Activated T-cell treated with anti-CD3 and anti-CD28 coated beads, Interleukin-2, amount 50 U/mL, for 4 hours (primary cell): ENCODE results near the gene TNKS1BP1. TPM values are rescaled to one million over a fixed set of nuclear protein-coding genes. Genes with fewer than 3 reads are reported as not detected.
"Not testable (repeated sequence)": the region's sequence is repeated elsewhere in the genome, so short reads cannot be mapped to it uniquely, and the experiment has no call there.

Source experiments
- ATAC-seq, 2 donors: fragments of 200-7000 bp; cut with Tn5 transposase; one replicate each; pipeline ENCODE4 v1.10.0; 2021
- DNase-seq: peaks from one replicate; pipeline ENCODE4 v3.0.0-alpha.2; 2020
- H3K27me3 Mint-ChIP-seq: one replicate; pipeline ENCODE4 v1.8.0; 2021; ENCODE audit warnings: low read depth, mixed read lengths
- H3K36me3 Mint-ChIP-seq: one replicate; pipeline ENCODE4 v1.8.0; 2022; ENCODE audit warnings: mixed read lengths; ENCODE audit not compliant: insufficient read depth
- H3K4me1 Mint-ChIP-seq: one replicate; pipeline ENCODE4 v1.8.0; 2021; ENCODE audit warnings: low read depth, mixed read lengths
- H3K4me3 Mint-ChIP-seq: one replicate; pipeline ENCODE4 v1.8.0; 2021; ENCODE audit warnings: mild to moderate bottlenecking, moderate library complexity, mixed read lengths
- H3K9me3 Mint-ChIP-seq: one replicate; pipeline ENCODE4 v1.8.0; 2021; ENCODE audit warnings: mixed read lengths
- total RNA-seq, 3 donors: library from RNA; stranded (reverse); gene quantifications; one replicate each; pipeline ENCODE4 v1.2.1, GENCODE V29; 2021

Gene TNKS1BP1
- total RNA-seq, 3 donors from 2014 or later: 27.2 to 34.3 (median 30.7) TPM

DNA sequence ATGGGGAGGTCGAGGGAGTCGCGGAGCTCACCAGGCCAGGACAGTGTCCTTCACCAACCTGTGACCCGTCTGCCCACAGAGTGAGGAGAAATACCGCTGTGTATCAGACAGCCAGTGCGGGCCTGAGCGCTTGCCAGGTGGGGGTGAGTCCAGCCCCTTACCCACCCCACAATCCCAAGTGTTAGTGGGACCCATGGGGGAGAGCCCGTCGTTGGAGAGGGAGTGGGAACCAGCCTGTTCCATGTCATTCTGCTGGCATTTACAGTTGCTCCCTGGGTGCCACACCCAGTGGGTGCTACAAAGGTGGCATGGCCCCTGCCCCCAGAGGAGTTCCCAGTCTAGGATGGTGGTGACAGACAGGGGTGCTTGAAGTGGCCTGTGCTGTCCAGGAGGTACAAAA lies 22.6 kb upstream of the TNKS1BP1 start:
- DNase-seq (no peak), ATAC-seq (no peak)
- Mint-ChIP-seq H3K4me3 (no peak overlapping the region), H3K9me3 (peaks cover 4% of the 10 kb centered on the region), H3K4me1 (peaks cover 2% of the 10 kb centered on the region), H3K36me3 (no peaks in the 10 kb centered on the region), H3K27me3 (peaks cover 6% of the 10 kb centered on the region)

DNA sequence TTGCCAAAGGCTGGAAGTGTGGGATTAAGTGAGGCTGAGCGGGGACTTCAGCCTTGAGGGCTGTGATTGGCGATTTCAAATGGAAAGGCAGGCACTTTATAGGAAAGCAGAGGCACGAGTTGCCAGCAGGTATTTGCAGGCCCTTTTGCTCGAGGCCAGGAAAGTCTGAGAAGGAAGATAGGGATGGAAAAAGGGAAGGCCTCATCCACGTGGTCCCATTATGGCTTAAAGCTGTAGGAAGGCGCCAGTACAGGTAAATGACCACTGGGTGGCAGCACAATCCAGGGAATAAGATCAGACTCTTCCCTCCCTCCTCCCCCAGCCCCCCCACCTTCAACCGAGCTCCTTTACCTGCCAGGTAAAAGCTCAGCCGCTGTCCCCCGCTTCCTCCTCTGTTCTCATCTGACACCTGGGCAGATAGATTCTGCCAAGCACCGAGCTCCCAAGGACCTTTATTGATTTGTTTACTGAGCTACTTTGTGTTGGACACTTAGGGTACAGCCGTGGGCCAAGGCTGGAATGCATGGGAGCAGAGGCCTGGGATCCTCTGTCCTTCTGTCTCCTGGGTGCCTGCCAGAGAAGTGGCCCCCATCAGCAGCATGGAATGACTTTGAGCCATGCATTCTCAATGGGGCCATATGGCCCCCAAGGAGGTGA lies 20.9 kb upstream of the TNKS1BP1 start:
- peak; percentile 84 to 86 for ATAC-seq
- peaks cover 3% of the 10 kb centered on the region for H3K27me3 Mint-ChIP-seq
- peak; percentile 73 for DNase-seq

GRCh38 chr11:57344826-57345225 lies 20.1 kb upstream of the TNKS1BP1 start:
- DNase-seq: no peak
- H3K4me1 Mint-ChIP-seq: peaks cover 4% of the 10 kb centered on the region
- peaks cover 4% of the 10 kb centered on the region for H3K27me3 Mint-ChIP-seq
- H3K36me3 Mint-ChIP-seq: no peaks in the 10 kb centered on the region
- ATAC-seq: no peak
- H3K9me3 Mint-ChIP-seq: no peaks in the 10 kb centered on the region
- H3K4me3 Mint-ChIP-seq: no peak overlapping the region

More for the DNA sequence above, 20.9 kb upstream of the TNKS1BP1 start:
- Mint-ChIP-seq H3K4me1 (peaks cover 2% of the 10 kb centered on the region), H3K9me3 (no peaks in the 10 kb centered on the region), H3K4me3 (no peak overlapping the region), H3K36me3 (no peaks in the 10 kb centered on the region)

- Mint-ChIP-seq H3K36me3 (no peaks in the 10 kb centered on the region), H3K27me3 (peaks cover 4% of the 10 kb centered on the region), H3K9me3 (no peaks in the 10 kb centered on the region), H3K4me3 (no peak overlapping the region), H3K4me1 (peaks cover 4% of the 10 kb centered on the region)
- ATAC-seq (no peak), DNase-seq (no peak)
These were observed 19.1 kb upstream of the TNKS1BP1 start for GRCh38 chr11:57343825-57344224.

DNA sequence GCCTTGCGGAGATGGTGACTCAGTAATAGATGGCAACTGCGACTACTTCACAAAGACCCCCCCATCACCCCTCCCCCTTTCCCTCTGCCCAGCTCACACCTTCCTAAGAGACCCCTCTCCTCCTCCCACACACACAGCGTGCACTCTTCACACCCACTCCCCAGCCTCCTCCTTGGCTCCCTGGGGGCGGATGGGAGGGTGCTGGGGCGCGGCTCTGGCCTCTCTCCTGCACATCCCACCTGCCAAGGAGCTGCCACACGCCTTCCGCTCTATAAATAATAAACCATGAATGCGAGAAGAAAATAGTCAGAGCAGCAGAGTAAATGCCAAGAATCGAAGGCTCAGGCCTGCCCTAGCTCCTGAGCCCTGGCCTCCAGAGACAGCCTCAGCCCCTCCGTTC lies 17.9 kb upstream of the TNKS1BP1 start:
- ATAC-seq (no peak), DNase-seq (no peak)
- H3K9me3 Mint-ChIP-seq: no peaks in the 10 kb centered on the region
- H3K4me1 Mint-ChIP-seq: peaks cover 4% of the 10 kb centered on the region
- no peak overlapping the region for H3K4me3 Mint-ChIP-seq
- H3K36me3 Mint-ChIP-seq: no peaks in the 10 kb centered on the region
- H3K27me3 Mint-ChIP-seq: peaks cover 4% of the 10 kb centered on the region

DNA sequence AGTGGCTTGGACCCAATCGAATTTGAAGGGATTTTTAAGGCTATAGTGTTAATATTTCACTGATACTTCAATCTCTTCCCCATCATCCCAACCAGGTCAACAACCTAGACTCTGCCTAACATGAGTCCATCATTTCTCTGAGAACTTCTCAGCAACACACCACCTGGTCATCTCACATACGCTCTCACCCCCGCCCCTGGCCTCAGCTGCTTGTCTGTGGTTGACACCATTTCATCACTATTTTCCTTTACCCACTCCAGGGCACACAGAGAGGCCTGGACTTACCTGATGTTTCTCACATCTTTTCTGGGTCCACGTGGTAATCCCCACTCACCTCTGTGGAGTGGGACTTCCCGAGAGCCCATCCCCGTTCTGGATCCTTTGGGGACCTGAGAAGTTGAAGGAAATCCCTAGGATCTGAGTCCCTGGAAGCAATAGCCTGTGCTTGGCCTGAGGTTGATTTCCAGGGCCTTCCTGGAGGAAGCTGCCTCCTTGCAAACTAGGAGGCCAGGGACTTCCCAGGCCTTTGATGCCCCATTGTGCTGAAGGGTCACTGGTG lies 16.6 kb upstream of the TNKS1BP1 start:
- Mint-ChIP-seq H3K36me3 (no peaks in the 10 kb centered on the region), H3K27me3 (peaks cover 2% of the 10 kb centered on the region), H3K4me3 (no peak overlapping the region), H3K4me1 (peaks cover 9% of the 10 kb centered on the region), H3K9me3 (no peaks in the 10 kb centered on the region)
- DNase-seq: no peak
- ATAC-seq: no peak

DNA sequence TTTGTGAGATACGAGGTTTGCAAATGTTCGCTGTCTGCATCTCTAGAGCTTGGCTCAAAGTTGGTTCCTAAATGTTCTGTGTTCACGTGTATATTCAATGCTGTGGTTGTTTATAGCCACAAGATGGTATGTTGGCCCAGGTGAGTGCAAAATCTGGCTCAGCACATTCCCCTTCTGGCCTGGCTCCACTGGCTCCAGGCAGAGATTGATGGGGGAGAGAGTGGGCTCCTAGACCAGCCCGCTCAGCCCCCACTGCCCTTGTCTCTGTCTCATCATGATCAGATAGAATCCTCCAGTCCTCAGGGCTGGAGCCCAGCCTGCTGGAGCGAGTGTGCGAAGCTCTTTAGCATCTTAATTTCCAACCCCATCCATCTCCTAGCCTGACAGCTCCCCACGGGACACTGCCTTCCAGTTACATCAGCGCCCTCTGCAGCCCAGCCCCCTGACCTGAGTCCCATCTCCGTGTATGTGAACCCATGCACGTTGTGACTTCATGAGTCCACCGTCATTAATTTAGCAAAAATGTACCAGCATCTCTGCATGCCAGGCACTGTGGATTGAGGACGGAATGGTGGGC lies 15.4 kb upstream of the TNKS1BP1 start:
- no peaks in the 10 kb centered on the region for H3K9me3 Mint-ChIP-seq
- H3K4me1 Mint-ChIP-seq: peaks cover 13% of the 10 kb centered on the region
- H3K27me3 Mint-ChIP-seq: peaks cover 2% of the 10 kb centered on the region
- H3K4me3 Mint-ChIP-seq: no peak overlapping the region
- DNase-seq (no peak), ATAC-seq (no peak)
- no peaks in the 10 kb centered on the region for H3K36me3 Mint-ChIP-seq

GRCh38 chr11:57339328-57339727 lies 14.6 kb upstream of the TNKS1BP1 start:
- no peak overlapping the region for H3K4me3 Mint-ChIP-seq
- H3K9me3 Mint-ChIP-seq: no peaks in the 10 kb centered on the region
- peaks cover 6% of the 10 kb centered on the region for H3K36me3 Mint-ChIP-seq
- H3K4me1 Mint-ChIP-seq: peaks cover 20% of the 10 kb centered on the region
- H3K27me3 Mint-ChIP-seq: peaks cover 2% of the 10 kb centered on the region
- DNase-seq (no peak), ATAC-seq (no peak)

DNA sequence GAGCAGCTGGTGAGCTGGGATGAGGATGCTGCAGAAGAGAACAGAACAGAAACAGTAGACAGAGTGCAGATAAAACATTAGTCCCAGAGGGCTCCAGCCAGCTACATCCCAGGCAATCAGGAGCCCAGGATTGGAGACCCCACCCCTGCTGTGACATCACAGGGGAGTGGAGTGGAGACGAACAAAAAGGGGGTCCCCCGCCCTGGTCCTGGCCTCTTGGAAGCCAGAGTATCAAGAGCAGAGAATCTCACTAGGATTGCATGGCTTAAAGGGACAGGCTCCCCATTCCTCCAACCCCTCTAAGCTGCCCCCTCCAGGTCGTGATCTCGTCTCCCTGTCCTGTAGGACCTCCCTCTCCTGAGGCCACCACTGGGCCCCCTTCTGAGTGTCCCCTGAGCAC lies 13.4 kb upstream of the TNKS1BP1 start, which contains the start of gene P2RX3:
Gene P2RX3, plus strand, starts transcription at position 211 of the 400 bp plus-strand sequence. CDS start 199 bp downstream, outside the sequence.
- Mint-ChIP-seq H3K4me1 (peaks cover 31% of the 10 kb centered on the region), H3K9me3 (no peaks in the 10 kb centered on the region), H3K27me3 (peaks cover 2% of the 10 kb centered on the region), H3K36me3 (peaks cover 13% of the 10 kb centered on the region), H3K4me3 (no peak within 1 kb of the TSS)
- ATAC-seq (no peak), DNase-seq (no peak)

GRCh38 chr11:57336856-57337255 lies 12.1 kb upstream of the TNKS1BP1 start:
- Mint-ChIP-seq H3K4me1 (peaks cover 32% of the 10 kb centered on the region), H3K4me3 (peak overlapping the region; percentile 86), H3K36me3 (peaks cover 25% of the 10 kb centered on the region)
- ATAC-seq, H3K27me3 Mint-ChIP-seq, DNase-seq, H3K9me3 Mint-ChIP-seq: not testable (repeated sequence)

DNA sequence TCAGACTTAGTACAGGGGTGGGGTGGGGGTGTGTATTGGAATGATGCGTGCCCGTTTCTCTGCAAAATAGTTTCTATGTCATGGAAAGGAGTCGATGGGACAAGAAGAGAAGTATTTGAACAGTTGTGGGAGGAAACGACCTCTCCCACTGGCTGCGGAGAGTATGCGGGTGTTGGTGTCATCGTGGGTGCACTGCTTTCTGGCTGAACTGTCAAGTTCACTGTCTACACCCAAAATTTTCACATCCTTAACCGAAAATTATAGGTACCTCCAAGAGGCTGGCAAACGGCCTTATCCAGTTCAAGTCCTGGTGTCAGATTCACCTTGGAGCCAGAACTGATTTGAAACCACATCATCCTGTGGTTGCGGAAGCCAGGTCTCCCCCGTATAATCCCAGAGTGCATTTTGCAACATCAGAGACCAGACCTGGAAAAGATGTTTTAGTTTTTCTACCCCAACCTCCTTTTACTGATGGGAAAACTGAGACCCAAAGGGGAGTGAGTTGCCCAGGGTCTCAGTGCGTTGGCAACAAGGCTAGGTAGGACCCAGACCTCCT lies 11.4 kb upstream of the TNKS1BP1 start:
- Mint-ChIP-seq H3K9me3 (no peaks in the 10 kb centered on the region), H3K4me3 (peak overlapping the region; percentile 86), H3K4me1 (peaks cover 32% of the 10 kb centered on the region), H3K36me3 (peaks cover 32% of the 10 kb centered on the region), H3K27me3 (peaks cover 2% of the 10 kb centered on the region)
- ATAC-seq (peak; percentile 6 to 9), DNase-seq (no peak)

GRCh38 chr11:57335343-57336110 lies 10.8 kb upstream of the TNKS1BP1 start, which contains the start of gene SSRP1:
TSS of gene SSRP1 (minus strand) at chr11:57335892. CDS start at chr11:57335121, 771 bp downstream.
- Mint-ChIP-seq H3K4me3 (peak within 1 kb of the TSS; percentile 86), H3K4me1 (peaks cover 35% of the 10 kb centered on the region), H3K27me3 (peaks cover 2% of the 10 kb centered on the region), H3K36me3 (peaks cover 38% of the 10 kb centered on the region), H3K9me3 (no peaks in the 10 kb centered on the region)
- DNase-seq (peak; percentile 83), ATAC-seq (peak; percentile 99)

DNA sequence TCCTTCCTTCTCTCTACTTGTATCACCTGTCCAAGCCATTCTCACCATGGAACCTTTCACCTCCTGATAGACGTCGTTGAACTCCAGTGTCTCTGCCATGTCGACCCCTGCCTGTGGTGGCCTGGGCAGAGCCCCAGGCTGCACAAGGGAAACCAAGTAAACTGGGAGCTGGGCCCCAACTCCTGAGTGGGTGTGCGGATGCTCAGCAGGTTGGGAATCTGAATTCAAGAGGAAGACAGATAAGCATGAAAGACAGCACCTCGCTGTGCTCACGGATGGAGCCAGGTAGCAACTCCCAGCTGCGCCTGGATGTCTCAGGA lies 10.2 kb upstream of the TNKS1BP1 start:
- H3K4me1 Mint-ChIP-seq: peaks cover 40% of the 10 kb centered on the region
- peaks cover 43% of the 10 kb centered on the region for H3K36me3 Mint-ChIP-seq
- no peaks in the 10 kb centered on the region for H3K9me3 Mint-ChIP-seq
- DNase-seq: no peak
- ATAC-seq: no peak
- no peaks in the 10 kb centered on the region for H3K27me3 Mint-ChIP-seq
- peak overlapping the region; percentile 86 for H3K4me3 Mint-ChIP-seq

GRCh38 chr11:57332694-57333440 lies 8.1 kb upstream of the TNKS1BP1 start:
- DNase-seq (no peak), ATAC-seq (no peak)
- peaks cover 46% of the 10 kb centered on the region for H3K4me1 Mint-ChIP-seq
- H3K36me3 Mint-ChIP-seq: peaks cover 58% of the 10 kb centered on the region
- H3K27me3 Mint-ChIP-seq: no peaks in the 10 kb centered on the region
- no peak overlapping the region for H3K4me3 Mint-ChIP-seq
- H3K9me3 Mint-ChIP-seq: no peaks in the 10 kb centered on the region
